ENCODE results near the gene UNK.

UNK gene

GRCh38 chr17:75762513-75763268, 21.9 kb upstream of the UNK start:
- no peak overlapping the region for H3K4me3 ChIP-seq (ENCODE audit: low read depth, low read length)
- TF ChIP-seq CTCF (IDR thresholded peaks at IDR 0.05; ENCODE audit: borderline replicate concordance, insufficient read depth, low read depth, low read length) = no peak

GRCh38 chr17:75763269-75763607, 21.4 kb upstream of the UNK start:
- no peak overlapping the region for H3K4me3 ChIP-seq (ENCODE audit: low read depth, low read length)
- no peak for TF ChIP-seq CTCF (IDR thresholded peaks at IDR 0.05; ENCODE audit: borderline replicate concordance, insufficient read depth, low read depth, low read length)

- H3K4me3 ChIP-seq (ENCODE audit: low read depth, low read length) = peak overlapping the region; percentile 66
- no peak for TF ChIP-seq CTCF (IDR thresholded peaks at IDR 0.05; ENCODE audit: borderline replicate concordance, insufficient read depth, low read depth, low read length)
Measured at GRCh38 chr17:75763613-75764416, 20.8 kb upstream of the UNK start.

GRCh38 chr17:75764417-75764710, 20.2 kb upstream of the UNK start:
- H3K4me3 ChIP-seq (ENCODE audit: low read depth, low read length) = peak overlapping the region; percentile 66
- TF ChIP-seq CTCF (IDR thresholded peaks at IDR 0.05; ENCODE audit: borderline replicate concordance, insufficient read depth, low read depth, low read length) = no peak

- peak within 1 kb of the TSS; percentile 66 for H3K4me3 ChIP-seq (ENCODE audit: low read depth, low read length)
- peak; percentile 70 for TF ChIP-seq CTCF (IDR thresholded peaks at IDR 0.05; ENCODE audit: borderline replicate concordance, insufficient read depth, low read depth, low read length)
Measured at GRCh38 chr17:75764711-75765421, 19.7 kb upstream of the UNK start, which contains the start of gene GALK1. Gene GALK1 (minus strand): TSS chr17:75765192. CDS start chr17:75765136, 56 bp downstream.

- H3K4me3 ChIP-seq (ENCODE audit: low read depth, low read length) = no peak overlapping the region
- TF ChIP-seq CTCF (IDR thresholded peaks at IDR 0.05; ENCODE audit: borderline replicate concordance, insufficient read depth, low read depth, low read length) = no peak
Measured at GRCh38 chr17:75765981-75766380, 18.6 kb upstream of the UNK start.
